Measurements from ENCODE around the gene LST1.

LST1 gene

DNA sequence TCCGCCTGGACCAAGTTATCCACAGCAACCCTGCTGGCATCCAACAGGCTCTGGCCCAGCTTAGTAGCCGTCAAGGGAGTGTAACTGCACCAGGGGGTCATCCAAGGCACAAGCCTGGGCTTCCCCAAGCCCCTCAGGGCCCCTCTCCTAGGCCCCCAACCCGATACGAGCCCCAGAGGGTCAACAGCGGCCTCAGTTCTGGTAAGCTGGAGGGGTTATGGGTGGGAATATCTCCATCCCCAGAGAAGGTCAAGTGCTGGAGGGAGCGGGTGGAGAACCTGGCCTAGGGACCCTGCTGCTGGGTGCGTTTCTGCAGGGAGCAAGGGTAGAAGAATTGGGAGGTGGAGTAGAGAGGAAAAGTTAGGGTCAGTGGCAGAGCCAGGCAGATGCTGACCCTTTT, 47.4 kb downstream of the LST1 start:
- Mint-ChIP-seq H3K27ac (peak overlapping the region; percentile 83), H3K36me3 (peaks cover 100% of the 10 kb centered on the region), H3K9me3 (no peaks in the 10 kb centered on the region), H3K4me1 (peaks cover 15% of the 10 kb centered on the region), H3K4me3 (no peak overlapping the region)
- no peak for ATAC-seq
- no peak for DNase-seq (ENCODE audit: low spot score in 2 of 2)

DNA sequence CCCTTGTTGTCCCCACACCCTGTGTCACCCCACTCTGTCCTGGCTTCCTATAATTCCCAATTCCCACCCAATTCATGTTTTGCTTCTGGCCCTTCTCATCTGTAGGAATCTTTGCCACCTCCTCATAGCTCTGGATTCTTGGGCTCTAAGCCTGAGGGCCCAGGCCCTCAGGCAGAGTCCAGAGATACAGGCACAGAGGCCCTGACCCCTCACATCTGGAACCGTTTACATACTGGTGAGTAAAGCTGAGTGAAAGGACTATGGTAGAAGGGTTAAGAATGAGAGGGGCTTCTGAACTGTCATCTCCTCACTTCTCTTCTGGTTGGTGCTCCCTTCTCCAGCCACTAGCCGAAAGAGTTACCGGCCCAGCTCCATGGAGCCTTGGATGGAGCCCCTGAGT, 48.1 kb downstream of the LST1 start:
- Mint-ChIP-seq H3K36me3 (peaks cover 100% of the 10 kb centered on the region), H3K4me3 (no peak overlapping the region), H3K27ac (peak overlapping the region; percentile 38), H3K9me3 (no peaks in the 10 kb centered on the region), H3K4me1 (peaks cover 15% of the 10 kb centered on the region)
- no peak for ATAC-seq
- DNase-seq (ENCODE audit: low spot score in 2 of 2): no peak

GRCh38 chr6:31634969-31635575, 49.0 kb downstream of the LST1 start:
- DNase-seq (ENCODE audit: low spot score in 2 of 2): no peak
- Mint-ChIP-seq H3K27ac (peak overlapping the region; percentile 38), H3K4me1 (peaks cover 21% of the 10 kb centered on the region), H3K36me3 (peaks cover 100% of the 10 kb centered on the region), H3K4me3 (no peak overlapping the region), H3K9me3 (no peaks in the 10 kb centered on the region)
- ATAC-seq: no peak

DNA sequence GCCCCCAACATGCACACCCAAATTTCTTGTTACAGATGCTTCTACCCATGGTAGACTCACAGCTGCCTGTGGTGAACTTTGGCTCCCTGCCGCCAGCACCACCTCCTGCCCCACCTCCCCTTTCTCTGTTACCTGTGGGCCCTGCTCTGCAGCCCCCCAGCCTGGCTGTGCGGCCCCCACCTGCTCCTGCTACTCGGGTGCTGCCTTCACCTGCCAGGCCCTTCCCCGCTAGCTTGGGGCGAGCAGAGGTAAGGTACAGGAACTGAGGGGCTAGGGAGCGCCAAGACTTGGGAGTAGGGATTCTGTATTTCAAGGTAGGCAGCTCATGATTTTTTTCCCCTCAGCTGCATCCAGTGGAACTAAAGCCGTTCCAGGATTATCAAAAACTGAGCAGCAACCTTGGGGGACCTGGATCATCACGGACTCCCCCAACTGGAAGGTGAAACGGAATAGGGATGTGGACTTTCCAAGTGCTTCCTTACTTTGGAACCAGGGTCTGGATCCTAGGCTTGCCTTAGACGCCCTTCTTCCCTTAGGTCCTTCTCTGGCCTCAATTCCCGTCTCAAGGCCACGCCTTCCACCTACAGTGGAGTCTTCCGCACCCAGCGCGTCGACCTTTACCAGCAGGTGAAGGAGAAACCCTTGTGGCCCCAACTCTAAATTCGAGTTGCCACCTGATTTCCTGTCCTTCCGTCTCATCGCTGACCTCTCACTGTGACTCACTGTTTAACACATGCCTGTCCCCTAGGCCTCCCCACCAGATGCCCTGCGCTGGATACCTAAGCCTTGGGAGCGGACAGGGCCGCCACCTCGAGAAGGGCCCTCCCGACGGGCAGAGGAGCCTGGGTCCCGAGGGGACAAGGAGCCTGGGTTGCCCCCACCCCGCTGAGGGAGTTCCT, 50.9 kb downstream of the LST1 start:
- no peak for ATAC-seq
- Mint-ChIP-seq H3K27ac (peak overlapping the region; percentile 38), H3K4me1 (peaks cover 23% of the 10 kb centered on the region), H3K4me3 (no peak overlapping the region), H3K9me3 (no peaks in the 10 kb centered on the region), H3K36me3 (peaks cover 100% of the 10 kb centered on the region)
- DNase-seq (ENCODE audit: low spot score in 2 of 2): no peak

Data from stimulated activated effector memory CD8-positive, alpha-beta T cell treated with anti-CD3 and anti-CD28 coated beads, Interleukin-12 subunit alpha, Interleukin-12 subunit beta, amount 100 ng/mL, for 72 hours (primary cell).